Right lobe of liver (tissue), 6 donors: Measurements from ENCODE around the gene ATAT1. TPM values are rescaled to one million over a fixed set of nuclear protein-coding genes. Genes with fewer than 3 reads are reported as not detected.

Source experiments
- ATAC-seq, 4 donors: fragments of 200-7000 bp; cut with Tn5 transposase; one replicate each; pipeline ENCODE4 v1.9.1; 2020; ENCODE audit warnings: mild to moderate bottlenecking in 4 of 4, moderate library complexity in 4 of 4
- DNase-seq, 3 donors: peaks; one replicate each; pipeline ENCODE4 v3.0.0-alpha.2; 2020
- H3K27ac ChIP-seq, 3 donors: fragments of 200-600 bp; one replicate each; pipeline ENCODE4 v1.8.0; 2022
- H3K27me3 ChIP-seq, 2 donors: fragments of 200-600 bp; one replicate each; pipeline ENCODE4 v1.8.0; 2022
- H3K36me3 ChIP-seq, 4 donors: fragments of 200-600 bp; sonication (generic) in 1 of 4; one replicate each; pipeline versions ENCODE4 v1.5.1 to v1.8.0; 2017 to 2022; ENCODE audit warnings: control low read depth in 1 of 4
- H3K4me1 ChIP-seq, 4 donors: fragments of 200-600 bp; sonication (generic) in 1 of 4; one replicate each; pipeline versions ENCODE4 v1.5.1 to v1.8.0; 2017 to 2022; ENCODE audit warnings: control low read depth in 1 of 4
- H3K4me3 ChIP-seq, 3 donors: fragments of 200-600 bp; one replicate each; pipeline ENCODE4 v1.8.0; 2022
- H3K9me3 ChIP-seq, 4 donors: fragments of 200-600 bp; sonication (generic) in 1 of 4; one replicate each; pipeline versions ENCODE4 v1.5.1 to v1.8.0; 2017 to 2022; ENCODE audit warnings: control low read depth in 1 of 4
- CTCF ChIP-seq, 4 donors: fragments of 200-600 bp in 3 of 4; fragments of 450-650 bp in 1 of 4; IDR thresholded peaks; one replicate each; pipeline versions ENCODE4 v1.5.1 to v1.8.0; 2016 to 2022; ENCODE audit warnings: antibody characterized with exemption in 4 of 4, mild to moderate bottlenecking in 2 of 4
- POLR2A ChIP-seq: fragments of 450-650 bp; IDR thresholded peaks from one replicate; pipeline ENCODE4 v1.6.1; 2017; ENCODE audit warnings: antibody characterized with exemption, mild to moderate bottlenecking
- WGBS: methylation state at CpG from one replicate; pipeline ENCODE4 v1.1.6; 2018; ENCODE audit warnings: low coverage, low lambda C conversion rate; ENCODE audit not compliant: insufficient coverage; ENCODE audit errors: missing lambda C conversion rate; 5-methylcytosine and 5-hydroxymethylcytosine counted together
- intact Hi-C, 2 donors: fragments of 100-400 bp; cut with DNase I; formaldehyde crosslinking; loops; one replicate each; pipeline versions ENCODE4 v1.11.2 to v1.14.1; 2022
- total RNA-seq, 6 experiments: library from RNA; depleted of rRNA in 2 of 6; stranded (reverse); fragments of >200 nt in 2 of 6; fragmentation: NEBNext Ultra II Directional in 3 of 6; extraction: Animal tissue kit (Norgen Biotek cat#: 25700) in 3 of 6; gene quantifications; one replicate each; pipeline versions ENCODE4 v1.1.0 to v1.2.4, GENCODE V29; 2016 to 2023
- donor health status: DM: no; HTN: yes; CAD: no.
- donor health status: DM: no; HTN: no; CAD: no.
- donor health status: DM: no; HTN: no; CAD: no.
- donor health status: DM: no; HTN: yes; CAD: no.
- donor health status: DM: no; HTN: yes; CAD: no.

Gene ATAT1
- total RNA-seq, 6 experiments from 2014 or later: 2.4 to 6.6 (median 4.4) TPM

GRCh38 chr6:30682143-30683117, 55.8 kb downstream of the ATAT1 start:
- ATAC-seq: peak; percentile 10 to 33 (median 21)
- peak; percentile 81 to 89 (median 87) for DNase-seq
- H3K27ac ChIP-seq: peak overlapping the region; percentile 87 to 96 (median 89)
- H3K4me1 ChIP-seq: peaks cover 0 to 58% (median 30%) of the 10 kb centered on the region in 4 donors
- WGBS: 24% methylated on average over 7 of the region's 11 CpGs
- peak overlapping the region; percentile 70 to 76 (median 75) for H3K4me3 ChIP-seq
- peaks cover 0 to 8% (median 1%) of the 10 kb centered on the region in 4 donors for H3K36me3 ChIP-seq
- intact Hi-C loops: no loop called here
- H3K9me3 ChIP-seq: no peaks in the 10 kb centered on the region
- no peaks in the 10 kb centered on the region for H3K27me3 ChIP-seq
- no peak for TF ChIP-seq CTCF (IDR thresholded peaks at IDR 0.05)
- TF ChIP-seq POLR2A: no peak

DNA sequence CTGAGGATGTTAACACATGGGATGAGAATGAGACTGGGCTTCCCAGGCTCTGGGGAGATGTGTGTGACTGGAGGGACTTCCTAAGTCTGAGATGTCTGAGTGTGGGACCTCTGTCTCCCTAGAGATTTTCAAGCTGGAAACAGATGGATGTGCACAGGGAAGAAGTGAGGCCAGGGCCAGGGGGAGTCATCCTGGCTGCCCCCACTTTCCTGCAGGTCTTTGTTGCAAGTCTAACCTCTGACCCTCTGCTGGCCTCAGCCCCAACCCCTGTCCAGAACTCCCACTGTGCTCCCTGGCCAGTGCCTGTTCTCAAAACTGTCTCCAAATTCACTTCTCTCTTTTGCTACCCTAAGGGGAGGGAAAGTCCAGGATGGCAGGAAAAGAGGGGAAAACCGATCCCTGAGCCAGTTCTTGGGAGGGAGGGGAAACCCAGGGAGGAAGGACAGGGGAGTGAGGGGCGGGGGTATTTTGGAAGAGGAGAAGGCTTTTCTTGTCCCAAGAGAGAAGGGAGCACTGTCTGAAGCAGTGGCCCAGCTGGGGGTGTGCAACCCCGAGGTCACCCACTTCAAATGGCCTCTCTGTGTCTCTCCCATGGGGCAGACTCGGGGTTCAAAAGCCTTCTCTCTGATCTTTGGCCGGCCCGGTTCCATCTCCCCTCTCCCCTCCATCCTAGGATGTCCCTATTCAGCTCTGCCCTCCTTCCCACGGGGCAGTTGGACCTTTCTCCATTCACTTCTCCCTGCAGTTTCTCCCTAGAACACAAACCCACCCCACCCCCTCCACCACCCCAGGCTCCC, 56.7 kb downstream of the ATAT1 start:
- Histone ChIP-seq H3K27ac (peak overlapping the region; percentile 87 to 96 (median 89)), H3K4me3 (peak overlapping the region; percentile 70 to 76 (median 75)), H3K9me3 (no peaks in the 10 kb centered on the region), H3K27me3 (no peaks in the 10 kb centered on the region), H3K4me1 (peaks cover 0 to 50% (median 26%) of the 10 kb centered on the region in 4 donors), H3K36me3 (peaks cover 0 to 3% (median 0%) of the 10 kb centered on the region in 4 donors)
- ATAC-seq (no peak), DNase-seq (peak in 2 of 3 donors; percentile 46 to 57)
- no peak for TF ChIP-seq CTCF (IDR thresholded peaks at IDR 0.05)
- TF ChIP-seq POLR2A: no peak
- intact Hi-C loops: no loop called here
- WGBS: 12% methylated on average over 3 of the region's 7 CpGs

- Histone ChIP-seq H3K9me3 (no peaks in the 10 kb centered on the region), H3K27me3 (no peaks in the 10 kb centered on the region), H3K4me1 (peaks cover 0 to 44% (median 22%) of the 10 kb centered on the region in 4 donors), H3K4me3 (peak overlapping the region; percentile 70 to 76 (median 75)), H3K36me3 (peaks cover 0 to under 1% (median 0%) of the 10 kb centered on the region in 4 donors), H3K27ac (peak overlapping the region; percentile 87 to 96 (median 89))
- DNase-seq (peak in 1 of 3 donors; percentile 49), ATAC-seq (no peak)
- intact Hi-C loops: no loop called here
- WGBS: 25% methylated on average over 2 of the region's 2 CpGs
- TF ChIP-seq POLR2A (no peak), CTCF (IDR thresholded peaks at IDR 0.05) (no peak)
Observed at GRCh38 chr6:30683980-30684338, 57.3 kb downstream of the ATAT1 start.

GRCh38 chr6:30684386-30685156, 57.9 kb downstream of the ATAT1 start:
- Histone ChIP-seq H3K4me1 (peaks cover 0 to 44% (median 19%) of the 10 kb centered on the region in 4 donors), H3K4me3 (peak overlapping the region; percentile 70 to 76 (median 75)), H3K36me3 (no peaks in the 10 kb centered on the region), H3K27ac (peak overlapping the region; percentile 87 to 96 (median 89)), H3K9me3 (no peaks in the 10 kb centered on the region), H3K27me3 (no peaks in the 10 kb centered on the region)
- ATAC-seq (peak in 1 of 4 donors; percentile 9), DNase-seq (peak; percentile 66 to 77 (median 74))
- intact Hi-C loops: no loop called here
- 14% methylated on average over 12 of the region's 21 CpGs for WGBS
- TF ChIP-seq CTCF (IDR thresholded peaks at IDR 0.05): no peak
- no peak for TF ChIP-seq POLR2A
